HG03378 (cell line): ENCODE data around the gene SOX9.
"Not testable (repeated sequence)": the region's sequence is repeated elsewhere in the genome, so short reads cannot be mapped to it uniquely, and the experiment has no call there.

Experiments
- ATAC-seq: cut with Tn5 transposase; IDR thresholded peaks from one replicate; pipeline ENCODE4 v1.9.1; 2021; ENCODE audit warnings: mild to moderate bottlenecking, moderate library complexity; ENCODE audit not compliant: unreplicated experiment

Gene SOX9

DNA sequence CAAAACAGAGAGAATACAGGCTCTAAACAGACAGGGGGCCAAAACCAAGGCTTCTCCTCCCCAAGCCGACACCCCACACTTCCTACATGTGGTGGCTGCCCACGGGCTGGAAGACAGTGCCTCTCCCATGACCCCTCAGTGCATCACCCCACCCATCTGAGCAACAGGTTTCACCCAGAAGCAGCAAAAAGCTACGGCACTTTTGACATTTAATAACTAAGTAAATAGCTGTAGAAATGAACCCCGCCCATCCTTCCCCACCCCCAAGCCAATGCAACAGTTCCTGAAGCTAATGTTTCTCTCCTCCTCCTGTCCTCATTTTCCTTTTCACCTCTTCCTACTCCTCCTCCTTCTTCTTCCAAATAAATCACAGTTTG is 9.9 kb upstream of the SOX9 start:
- ATAC-seq: no peak

DNA sequence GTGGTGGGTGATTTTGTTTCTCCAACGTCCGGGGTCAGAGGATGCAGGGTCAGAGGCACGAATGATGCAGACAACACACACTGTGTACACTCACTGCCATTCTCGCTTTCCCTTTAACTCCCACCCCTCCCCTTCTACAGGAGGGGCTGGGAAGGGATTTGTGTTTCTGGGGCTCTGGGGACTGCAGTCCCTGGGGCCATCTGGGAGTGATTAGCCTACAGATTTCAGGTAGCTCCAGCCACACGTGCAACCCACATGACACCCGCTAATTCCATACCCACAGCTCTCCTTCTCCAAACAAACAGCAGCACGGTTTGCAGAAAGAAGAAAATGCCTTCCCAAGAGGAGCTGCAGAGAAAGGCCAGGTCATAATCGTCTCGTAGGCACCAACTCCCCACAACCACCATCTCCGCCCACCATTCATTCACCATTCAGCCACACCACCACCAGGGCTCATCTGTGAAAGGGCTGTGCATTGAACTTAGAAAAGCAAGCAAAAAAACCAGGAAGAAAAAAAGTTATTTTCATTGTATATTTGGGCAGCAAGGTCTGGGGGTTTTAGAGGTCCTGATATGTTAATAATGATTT is 9.4 kb upstream of the SOX9 start:
- ATAC-seq: no peak

- ATAC-seq: not testable (repeated sequence)
These were observed 8.9 kb upstream of the SOX9 start for GRCh38 chr17:72111926-72112325.

GRCh38 chr17:72113751-72114150 is 7.1 kb upstream of the SOX9 start:
- no peak for ATAC-seq

DNA sequence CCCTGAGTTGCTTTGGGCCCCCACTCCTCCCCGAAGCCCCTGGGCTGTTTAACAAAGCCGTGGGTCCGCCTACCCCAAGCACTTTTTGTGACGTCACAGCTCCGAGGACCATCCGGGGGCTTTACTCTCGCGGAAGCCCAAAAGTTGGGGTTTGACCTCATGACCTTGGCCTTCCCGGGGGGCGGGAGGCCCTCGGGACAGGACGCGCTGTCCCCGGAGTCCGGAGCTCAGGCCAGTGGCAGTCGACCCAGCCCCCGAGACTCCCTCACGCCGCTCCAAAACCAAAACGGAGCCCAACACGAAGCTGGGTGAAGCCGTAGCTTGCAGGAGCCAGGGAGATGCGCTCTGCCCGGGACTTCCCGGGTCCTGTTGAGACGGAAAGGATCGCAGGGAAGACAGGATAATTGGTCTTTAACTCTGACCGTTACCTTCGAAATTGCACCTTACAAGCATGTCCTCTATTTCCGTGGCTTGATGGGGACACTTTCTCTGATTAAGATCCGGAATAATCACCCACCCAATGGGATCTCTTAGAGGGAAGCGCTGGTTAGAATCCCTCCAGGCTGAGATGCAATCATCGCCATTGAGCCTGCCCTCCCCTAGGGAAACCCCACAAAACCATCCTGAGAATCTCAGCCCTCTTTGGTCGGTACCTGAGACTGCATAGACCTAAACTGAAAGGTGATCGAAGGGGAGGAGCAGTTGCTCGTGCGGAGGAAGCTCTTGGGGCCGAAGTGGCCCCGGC is 4.9 kb upstream of the SOX9 start:
- ATAC-seq: no peak

DNA sequence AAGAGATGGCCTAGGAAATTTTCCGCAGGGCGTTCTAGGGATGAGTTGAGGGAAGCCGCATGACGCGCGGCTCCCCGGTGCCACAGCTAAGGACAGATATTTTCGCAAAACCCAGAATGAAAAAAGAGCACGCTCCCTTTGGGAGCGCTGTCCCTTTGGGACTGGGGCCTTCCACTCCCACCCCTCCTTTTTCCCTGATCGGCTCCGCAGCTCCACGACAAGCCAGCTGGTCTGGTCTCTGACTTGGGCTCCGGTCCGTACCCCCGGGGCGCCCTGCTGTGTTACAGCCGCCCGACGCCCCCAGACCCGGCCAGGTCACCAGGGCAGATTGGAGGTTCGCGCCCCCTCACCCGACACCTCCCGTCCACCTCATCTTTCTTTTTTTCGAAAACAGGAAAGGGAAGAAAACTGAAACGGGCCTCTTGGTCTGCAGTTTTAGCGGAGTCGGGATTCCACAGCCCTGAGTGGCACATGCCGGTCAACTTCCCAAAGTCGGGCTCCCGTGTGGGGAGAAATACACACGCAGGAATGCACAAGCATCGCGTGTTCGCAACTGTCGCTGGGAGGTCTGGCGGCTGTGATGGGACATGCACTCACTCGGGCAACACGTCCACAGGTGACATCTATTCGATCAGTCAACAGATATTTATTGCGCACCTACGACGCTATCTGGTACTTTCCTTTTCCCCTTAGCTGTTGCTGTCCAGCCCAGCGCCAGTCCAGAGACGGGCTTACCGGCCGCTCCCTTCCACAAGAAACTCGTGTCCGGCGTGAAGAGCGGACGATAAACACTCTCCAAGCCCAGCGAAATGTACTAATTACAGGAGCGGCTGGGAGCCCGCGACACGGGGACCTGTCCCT is 3.9 kb upstream of the SOX9 start:
- no peak for ATAC-seq

DNA sequence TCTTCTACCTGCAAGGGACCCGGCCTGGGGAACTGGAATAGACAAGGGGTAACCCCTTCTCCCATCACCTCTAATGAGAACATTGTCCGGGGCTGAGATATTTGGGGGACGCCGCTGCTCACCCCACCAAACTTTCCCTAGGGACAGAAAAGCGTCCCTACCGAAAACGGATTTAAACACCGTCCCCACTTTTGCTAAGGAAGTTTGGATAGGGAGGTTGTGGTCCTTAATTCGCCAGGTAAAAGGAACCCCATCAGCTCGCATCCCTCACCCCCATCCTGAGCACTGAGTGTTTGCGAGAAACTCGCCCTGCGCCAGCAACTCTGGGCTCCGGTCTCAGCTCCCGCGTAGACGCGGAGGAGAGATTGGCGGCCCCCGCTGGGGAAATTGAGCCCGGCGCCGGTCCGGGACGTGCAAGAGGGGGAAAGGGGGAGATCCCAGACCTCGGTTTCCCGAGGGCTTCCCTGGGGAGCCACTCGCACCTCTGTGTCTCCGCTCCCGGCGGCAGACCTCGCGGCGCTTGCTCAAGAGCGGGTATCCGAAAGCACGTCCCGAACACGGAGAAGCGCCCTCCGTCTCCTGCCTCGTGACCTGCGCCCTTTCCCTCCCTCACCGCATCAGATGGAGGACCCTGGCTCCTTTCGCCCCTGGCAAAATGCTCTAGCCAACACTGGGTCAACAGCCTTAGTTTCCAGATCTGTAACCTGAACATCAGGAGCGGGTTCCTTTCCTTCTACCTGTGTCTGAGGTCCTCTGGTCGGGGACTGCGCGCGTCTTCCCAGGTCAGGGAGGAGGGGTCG is 3.1 kb upstream of the SOX9 start:
- ATAC-seq: no peak

GRCh38 chr17:72118335-72119076 is 2.3 kb upstream of the SOX9 start:
- ATAC-seq: no peak

- ATAC-seq: no peak
These were observed 1.5 kb upstream of the SOX9 start for GRCh38 chr17:72119077-72119872.

- no peak for ATAC-seq
These were observed 763 bp upstream of the SOX9 start for GRCh38 chr17:72119873-72120641.

GRCh38 chr17:72121164-72122009 is 567 bp downstream of the SOX9 start:
- ATAC-seq: no peak

GRCh38 chr17:72122010-72122764 is 1.4 kb downstream of the SOX9 start:
- no peak for ATAC-seq

- ATAC-seq: no peak
These were observed 2.1 kb downstream of the SOX9 start for GRCh38 chr17:72122765-72123529.

GRCh38 chr17:72123530-72124437 is 3.0 kb downstream of the SOX9 start:
- no peak for ATAC-seq

DNA sequence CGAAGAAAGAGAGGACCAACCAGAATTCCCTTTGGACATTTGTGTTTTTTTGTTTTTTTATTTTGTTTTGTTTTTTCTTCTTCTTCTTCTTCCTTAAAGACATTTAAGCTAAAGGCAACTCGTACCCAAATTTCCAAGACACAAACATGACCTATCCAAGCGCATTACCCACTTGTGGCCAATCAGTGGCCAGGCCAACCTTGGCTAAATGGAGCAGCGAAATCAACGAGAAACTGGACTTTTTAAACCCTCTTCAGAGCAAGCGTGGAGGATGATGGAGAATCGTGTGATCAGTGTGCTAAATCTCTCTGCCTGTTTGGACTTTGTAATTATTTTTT is 3.6 kb downstream of the SOX9 start:
- no peak for ATAC-seq

DNA sequence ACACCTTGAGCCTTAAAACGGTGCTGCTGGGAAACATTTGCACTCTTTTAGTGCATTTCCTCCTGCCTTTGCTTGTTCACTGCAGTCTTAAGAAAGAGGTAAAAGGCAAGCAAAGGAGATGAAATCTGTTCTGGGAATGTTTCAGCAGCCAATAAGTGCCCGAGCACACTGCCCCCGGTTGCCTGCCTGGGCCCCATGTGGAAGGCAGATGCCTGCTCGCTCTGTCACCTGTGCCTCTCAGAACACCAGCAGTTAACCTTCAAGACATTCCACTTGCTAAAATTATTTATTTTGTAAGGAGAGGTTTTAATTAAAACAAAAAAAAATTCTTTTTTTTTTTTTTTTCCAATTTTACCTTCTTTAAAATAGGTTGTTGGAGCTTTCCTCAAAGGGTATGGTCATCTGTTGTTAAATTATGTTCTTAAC is 4.4 kb downstream of the SOX9 start:
- ATAC-seq: no peak
